IMR-90 (cell line): ENCODE data around the gene DRD3. TPM values are rescaled to one million over a fixed set of nuclear protein-coding genes. Genes with fewer than 3 reads are reported as not detected.
A peak's percentile ranks its signal among the peaks of the same experiment; 100 is the strongest.

Experiments
- ATAC-seq: fragments of 200-7000 bp; cut with Tn5 transposase; 2 replicates; pipeline ENCODE4 v1.9.1; 2020; ENCODE audit warnings: low read depth, mild to moderate bottlenecking, moderate library complexity
- BruUV-seq: library from RNA; stranded (reverse); fragments of 400-500 nt; replicated peaks from 2 replicates; lab custom pipeline; 2021; lab: Mats Ljungman, UMichigan
- CTCF ChIA-PET: fragments of 300-600 bp; formaldehyde crosslinking; extraction: SDS; loops from one replicate; lab custom pipeline; 2021; ENCODE audit warnings: antibody characterized with exemption; lab: Yijun Ruan, JAX
- POLR2A ChIA-PET: fragments of 300-600 bp; sonication (Branson Sonifier 250); formaldehyde crosslinking; loops from one replicate; lab custom pipeline; 2022; ENCODE audit warnings: antibody characterized with exemption; ENCODE audit not compliant: unreplicated experiment; lab: Charles Lee
- DNase-seq: peaks from one replicate; pipeline ENCODE4 v3.0.0; 2013
- H2AFZ ChIP-seq: replicated peaks from 2 replicates; pipeline ENCODE3; 2013; ENCODE audit warnings: low read length, mild to moderate bottlenecking; ENCODE audit not compliant: poor library complexity
- H2AK5ac ChIP-seq: 2 replicates; pipeline ENCODE4 v1.6.1; 2013; ENCODE audit warnings: low read depth, low read length, inconsistent platforms
- H2AK9ac ChIP-seq: replicated peaks from 2 replicates; pipeline ENCODE3; 2013; ENCODE audit warnings: mild to moderate bottlenecking, low read depth, low read length, moderate library complexity; ENCODE audit not compliant: poor library complexity
- H2BK120ac ChIP-seq: 2 replicates; pipeline ENCODE4 v1.6.1; 2013; ENCODE audit warnings: low read depth, low read length, inconsistent platforms
- H2BK15ac ChIP-seq: 3 replicates; pipeline ENCODE4 v1.6.1; 2013; ENCODE audit warnings: low read depth, low read length, inconsistent platforms
- H2BK20ac ChIP-seq: 2 replicates; pipeline ENCODE4 v1.6.1; 2013; ENCODE audit warnings: low read depth, mild to moderate bottlenecking, inconsistent platforms, low read length, moderate library complexity
- H2BK5ac ChIP-seq: 2 replicates; pipeline ENCODE4 v1.6.1; 2013; ENCODE audit warnings: mild to moderate bottlenecking, low read depth, low read length, inconsistent platforms; ENCODE audit not compliant: poor library complexity, severe bottlenecking
- H3K14ac ChIP-seq: replicated peaks from 2 replicates; pipeline ENCODE4 v1.6.1; 2013; ENCODE audit warnings: low read depth, low read length, inconsistent platforms
- H3K18ac ChIP-seq: 2 replicates; pipeline ENCODE4 v1.6.1; 2013; ENCODE audit warnings: low read depth, low read length, control low read depth
- H3K23ac ChIP-seq: 2 replicates; pipeline ENCODE4 v1.6.1; 2013; ENCODE audit warnings: low read depth, low read length, inconsistent platforms
- H3K27ac ChIP-seq: 2 replicates; pipeline ENCODE4 v1.5.1; 2013; ENCODE audit warnings: mild to moderate bottlenecking, control low read depth, low read length; ENCODE audit not compliant: insufficient read depth
- H3K27me3 ChIP-seq: 2 replicates; pipeline ENCODE4 v1.6.1; 2013; ENCODE audit warnings: low read length; ENCODE audit not compliant: control insufficient read depth, insufficient read depth
- H3K36me3 ChIP-seq: 2 replicates; pipeline ENCODE4 v1.6.1; 2013; ENCODE audit warnings: low read length, mixed read lengths; ENCODE audit not compliant: control insufficient read depth, insufficient read depth
- H3K4ac ChIP-seq: 2 replicates; pipeline ENCODE4 v1.6.1; 2013; ENCODE audit warnings: low read depth, low read length, inconsistent platforms
- H3K4me1 ChIP-seq: 2 replicates; pipeline ENCODE4 v1.6.1; 2013; ENCODE audit warnings: low read length, mixed read lengths; ENCODE audit not compliant: control insufficient read depth, insufficient read depth
- H3K4me2 ChIP-seq: 2 replicates; pipeline ENCODE4 v1.6.1; 2013; ENCODE audit warnings: low read depth, mild to moderate bottlenecking, control low read depth, low read length, moderate library complexity
- H3K4me3 ChIP-seq: 2 replicates; pipeline ENCODE4 v1.5.1; 2013; ENCODE audit warnings: low read depth, mild to moderate bottlenecking, control low read depth, low read length, moderate library complexity; ENCODE audit not compliant: insufficient read depth
- H3K56ac ChIP-seq: 2 replicates; pipeline ENCODE4 v1.6.1; 2013; ENCODE audit warnings: low read length, inconsistent platforms; ENCODE audit not compliant: insufficient read depth; ENCODE audit errors: extremely low read depth
- H3K79me1 ChIP-seq, 2 experiments: 2 replicates each; pipeline ENCODE4 v1.6.1; 2013; ENCODE audit warnings: low read length in 2 of 2, inconsistent platforms in 1 of 2, low read depth in 1 of 2
- H3K9ac ChIP-seq: 2 replicates; pipeline ENCODE4 v1.6.1; 2013; ENCODE audit warnings: low read depth, low read length, control low read depth
- H3K9me1 ChIP-seq: 2 replicates; pipeline ENCODE4 v1.6.1; 2013; ENCODE audit warnings: low read length, inconsistent platforms; ENCODE audit not compliant: insufficient read depth
- H3K9me3 ChIP-seq: 2 replicates; pipeline ENCODE4 v1.6.1; 2013; ENCODE audit warnings: low read length; ENCODE audit not compliant: control insufficient read depth, insufficient read depth
- H4K20me1 ChIP-seq: 2 replicates; pipeline ENCODE4 v1.6.1; 2013; ENCODE audit warnings: low read length, inconsistent platforms; ENCODE audit not compliant: insufficient read depth
- H4K5ac ChIP-seq: 2 replicates; pipeline ENCODE4 v1.6.1; 2013; ENCODE audit warnings: mild to moderate bottlenecking, low read depth, low read length, control low read depth
- H4K8ac ChIP-seq, 2 experiments: 2 replicates each; pipeline ENCODE4 v1.6.1; 2013; ENCODE audit warnings: low read depth in 2 of 2, low read length in 2 of 2, control low read depth in 1 of 2, inconsistent platforms in 1 of 2
- H4K91ac ChIP-seq: 2 replicates; pipeline ENCODE4 v1.6.1; 2013; ENCODE audit warnings: low read depth, low read length, inconsistent platforms; ENCODE audit not compliant: insufficient read depth
- BHLHE40 ChIP-seq: fragments of 150-350 bp; IDR thresholded peaks from 2 replicates; pipeline ENCODE4 v1.6.1; 2016; ENCODE audit warnings: mild to moderate bottlenecking, low read depth, low read length
- CEBPB ChIP-seq: IDR thresholded peaks from 2 replicates; pipeline ENCODE4 v1.6.1; 2012; ENCODE audit warnings: low read depth, low read length, improper control_type of control experiment
- CHD1 ChIP-seq: IDR thresholded peaks from 2 replicates; pipeline ENCODE4 v1.6.1; 2012; ENCODE audit warnings: low read depth, low read length, improper control_type of control experiment
- CTCF ChIP-seq: conservative IDR thresholded peaks from 2 replicates; pipeline ENCODE4 v1.5.1; 2012; ENCODE audit warnings: mild to moderate bottlenecking, low read depth, low read length, improper control_type of control experiment
- ELK1 ChIP-seq: fragments of 150-350 bp; IDR thresholded peaks from 2 replicates; pipeline ENCODE4 v1.6.1; 2016; ENCODE audit warnings: low read depth, mild to moderate bottlenecking, low read length, moderate library complexity, borderline replicate concordance
- FOS ChIP-seq: fragments of 150-350 bp; IDR thresholded peaks from 2 replicates; pipeline ENCODE4 v1.6.1; 2016; ENCODE audit warnings: low read depth, low read length
- MAFK ChIP-seq: IDR thresholded peaks from 2 replicates; pipeline ENCODE4 v1.6.1; 2012; ENCODE audit warnings: low read depth, low read length, improper control_type of control experiment
- MAZ ChIP-seq: IDR thresholded peaks from 2 replicates; pipeline ENCODE4 v1.6.1; 2012; ENCODE audit warnings: low read depth, mild to moderate bottlenecking, low read length, improper control_type of control experiment, moderate library complexity, borderline replicate concordance
- MXI1 ChIP-seq: IDR thresholded peaks from 2 replicates; pipeline ENCODE4 v1.6.1; 2012; ENCODE audit warnings: low read depth, mild to moderate bottlenecking, low read length, moderate library complexity, borderline replicate concordance
- NFE2L2 ChIP-seq: fragments of 150-350 bp; IDR thresholded peaks from 2 replicates; pipeline ENCODE4 v1.6.1; 2016; ENCODE audit warnings: low read depth, mild to moderate bottlenecking, low read length
- POLR2A ChIP-seq: IDR thresholded peaks from 2 replicates; pipeline ENCODE4 v1.6.1; 2012; ENCODE audit warnings: mild to moderate bottlenecking, low read depth, low read length
- RAD21 ChIP-seq: IDR thresholded peaks from 2 replicates; pipeline ENCODE4 v1.6.1; 2012; ENCODE audit warnings: low read length, improper control_type of control experiment
- RCOR1 ChIP-seq: IDR thresholded peaks from 2 replicates; pipeline ENCODE4 v1.6.1; 2012; ENCODE audit warnings: mild to moderate bottlenecking, low read length, improper control_type of control experiment; ENCODE audit not compliant: insufficient replicate concordance
- RFX5 ChIP-seq: IDR thresholded peaks from 2 replicates; pipeline ENCODE4 v1.8.0; 2012; ENCODE audit warnings: low read depth, mild to moderate bottlenecking, low read length, moderate library complexity
- SMC3 ChIP-seq: fragments of 150-350 bp; IDR thresholded peaks from 2 replicates; pipeline ENCODE4 v1.6.1; 2016; ENCODE audit warnings: low read depth, mild to moderate bottlenecking, antibody characterized with exemption, low read length, moderate library complexity
- USF2 ChIP-seq: fragments of 150-350 bp; IDR thresholded peaks from 2 replicates; pipeline ENCODE4 v1.6.1; 2017; ENCODE audit warnings: mild to moderate bottlenecking, antibody characterized with exemption, low read length, low read depth
- WGBS, 2 experiments: methylation state at CpG; one replicate each; pipeline versions ENCODE4 v1.1.5 to v1.1.7; 2013; ENCODE audit warnings: missing lambda C conversion rate in 2 of 2; ENCODE audit not compliant: insufficient read length in 1 of 2; ENCODE audit errors: extremely low coverage in 2 of 2; 5-methylcytosine and 5-hydroxymethylcytosine counted together
- dilution Hi-C: fragments of 300-500 bp; cut with HindIII; formaldehyde crosslinking; loops from one replicate; pipeline ENCODE4 v1.14.3; 2018; ENCODE audit warnings: low sequenced_read_pairs; ENCODE audit not compliant: unreplicated experiment
- in situ Hi-C: fragments of 300-500 bp; cut with MboI; formaldehyde crosslinking; loops from 3 replicates; pipeline ENCODE4 v1.14.3; 2019; ENCODE audit warnings: low sequenced_read_pairs, inconsistent platforms, mixed read lengths
- intact Hi-C: fragments of 100-400 bp; cut with micrococcal nuclease; formaldehyde crosslinking; loops from 2 replicates; pipeline ENCODE4 v1.10.0; 2022
- polyA plus RNA-seq, 3 experiments: library from polyadenylated mRNA; depleted of rRNA; stranded (reverse); fragments of >200 nt; gene quantifications; 2 replicates each; pipeline ENCODE4 v1.2.3, GENCODE V29; 2012; ENCODE audit warnings: low replicate concordance in 1 of 3
- total RNA-seq: library from RNA; depleted of rRNA; stranded (reverse); fragments of >200 nt; gene quantifications from 2 replicates; pipeline ENCODE4 v1.2.3, GENCODE V29; 2012

The DRD3 gene
- total and polyA plus RNA-seq, 2 of the 4 experiments (the other 2 are of a cell fraction): not detected

GRCh38 chr3:114128826-114129225, 50.0 kb downstream of the DRD3 start:
- no peak overlapping the region for H2AK9ac ChIP-seq
- H3K27me3 ChIP-seq: no peaks in the 10 kb centered on the region; the same call in 1 of the 2 replicates
- peaks cover 7% of the 10 kb centered on the region for H3K9me1 ChIP-seq
- no peak overlapping the region for H3K56ac ChIP-seq
- peak overlapping the region; percentile 0; the same call in 1 of the 2 replicates for H2BK20ac ChIP-seq
- ATAC-seq (no peak), DNase-seq (no peak)
- intact Hi-C loops (no loop called here), dilution Hi-C loops (no loop called here), in situ Hi-C loops (no loop called here)
- CTCF ChIA-PET: interaction anchor here (0.6 to 1.1 kb wide), 2 partner anchors 19 to 775 kb away, joined by 3 read pairs; no protein-coding TSS in a partner anchor
- H2BK15ac ChIP-seq: peak overlapping the region; percentile 78; the same call in 1 of the 3 replicates
- H2AK5ac ChIP-seq: peak overlapping the region; percentile 56
- H2BK5ac ChIP-seq: no peak overlapping the region
- H4K91ac ChIP-seq: no peak overlapping the region
- H3K4me2 ChIP-seq: no peak overlapping the region
- TF ChIP-seq MAZ (no peak), MXI1 (no peak), CTCF (no peak), CEBPB (no peak), RAD21 (no peak), POLR2A (no peak), RCOR1 (no peak), NFE2L2 (no peak), MAFK (no peak), RFX5 (no peak), FOS (no peak), CHD1 (no peak), ELK1 (no peak), SMC3 (no peak), BHLHE40 (no peak), USF2 (no peak)
- H3K23ac ChIP-seq: no peak overlapping the region; the same call in 1 of the 2 replicates
- no peak overlapping the region for H4K8ac ChIP-seq
- H3K36me3 ChIP-seq: no peaks in the 10 kb centered on the region
- 90% methylated on average over 3 of the region's 8 CpGs; no CpG with 5 or more reads in 1 of the 2 experiments for WGBS, 2 experiments
- no peak overlapping the region for H4K5ac ChIP-seq
- no peaks in the 10 kb centered on the region for H3K9me3 ChIP-seq
- H3K18ac ChIP-seq: no peak overlapping the region
- no TSS peak for BruUV-seq
- no peak overlapping the region for H2AFZ ChIP-seq
- H3K9ac ChIP-seq: no peak overlapping the region
- H3K79me1 ChIP-seq: no peaks in the 10 kb centered on the region
- POLR2A ChIA-PET: no interaction called here
- no peak overlapping the region for H3K4me3 ChIP-seq
- no peak overlapping the region; the same call in 1 of the 2 replicates for H3K14ac ChIP-seq
- no peaks in the 10 kb centered on the region for H4K20me1 ChIP-seq
- H3K27ac ChIP-seq: no peak overlapping the region
- H3K4ac ChIP-seq: no peak overlapping the region
- peak overlapping the region; percentile 34; the same call in 1 of the 2 replicates for H2BK120ac ChIP-seq
- H3K4me1 ChIP-seq: peaks cover 7% of the 10 kb centered on the region
